ENCODE measurements around the gene GOLGA3.

The GOLGA3 gene

DNA sequence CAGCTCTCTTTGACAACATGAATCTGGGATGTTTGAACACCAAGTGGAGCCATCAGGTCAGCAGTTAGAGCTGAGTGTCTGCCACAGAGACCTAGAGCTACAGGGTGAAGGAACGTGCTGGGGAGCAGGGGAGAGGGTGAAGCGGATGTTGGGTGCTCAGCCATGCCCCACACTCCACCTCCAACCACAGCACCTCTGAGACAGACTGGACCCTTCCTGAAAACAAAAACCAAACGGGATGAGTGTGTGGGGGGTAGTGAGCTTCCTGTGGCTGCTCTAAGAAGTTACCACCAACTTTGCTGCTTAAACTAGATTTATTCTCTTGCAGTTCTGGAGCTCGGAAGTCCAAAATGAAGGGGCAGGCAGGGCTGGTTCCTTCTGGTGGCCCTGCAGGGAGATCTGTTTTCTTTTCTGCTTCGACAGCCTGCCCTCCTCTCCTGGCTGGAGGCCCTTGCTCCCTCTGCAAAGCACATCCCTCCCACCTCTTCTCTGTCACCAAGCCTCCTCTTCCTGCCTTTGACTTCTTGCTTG, 5.6 kb upstream of the GOLGA3 start:
- ChIA-PET CTCF (no interaction called here), POLR2A (interaction anchor here (0.9 kb wide), 1 partner anchor 13 kb away, joined by 3 read pairs; no protein-coding TSS in a partner anchor)
- no peak for DNase-seq (ENCODE audit: extremely low spot score)
- TF ChIP-seq, protein P1, sequence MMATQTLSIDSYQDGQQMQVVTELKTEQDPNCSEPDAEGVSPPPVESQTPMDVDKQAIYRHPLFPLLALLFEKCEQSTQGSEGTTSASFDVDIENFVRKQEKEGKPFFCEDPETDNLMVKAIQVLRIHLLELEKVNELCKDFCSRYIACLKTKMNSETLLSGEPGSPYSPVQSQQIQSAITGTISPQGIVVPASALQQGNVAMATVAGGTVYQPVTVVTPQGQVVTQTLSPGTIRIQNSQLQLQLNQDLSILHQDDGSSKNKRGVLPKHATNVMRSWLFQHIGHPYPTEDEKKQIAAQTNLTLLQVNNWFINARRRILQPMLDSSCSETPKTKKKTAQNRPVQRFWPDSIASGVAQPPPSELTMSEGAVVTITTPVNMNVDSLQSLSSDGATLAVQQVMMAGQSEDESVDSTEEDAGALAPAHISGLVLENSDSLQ (IDR thresholded peaks at IDR 0.05): no peak
- TF ChIP-seq FOXA1 (IDR thresholded peaks at IDR 0.05) (no peak), ARNT (IDR thresholded peaks at IDR 0.05) (no peak), L3MBTL2 (conservative IDR thresholded peaks at IDR 0.05) (no peak), SUZ12 (IDR thresholded peaks at IDR 0.05) (no peak), FOXM1 (IDR thresholded peaks at IDR 0.05; ENCODE audit: borderline replicate concordance) (no peak), TARDBP (IDR thresholded peaks at IDR 0.05) (no peak), HDGF (IDR thresholded peaks at IDR 0.05; ENCODE audit: borderline replicate concordance) (no peak), CTBP1 (IDR thresholded peaks at IDR 0.05; ENCODE audit: borderline replicate concordance) (no peak), ZNF384 (IDR thresholded peaks at IDR 0.05) (no peak), ELF4 (IDR thresholded peaks at IDR 0.05) (no peak)

DNA sequence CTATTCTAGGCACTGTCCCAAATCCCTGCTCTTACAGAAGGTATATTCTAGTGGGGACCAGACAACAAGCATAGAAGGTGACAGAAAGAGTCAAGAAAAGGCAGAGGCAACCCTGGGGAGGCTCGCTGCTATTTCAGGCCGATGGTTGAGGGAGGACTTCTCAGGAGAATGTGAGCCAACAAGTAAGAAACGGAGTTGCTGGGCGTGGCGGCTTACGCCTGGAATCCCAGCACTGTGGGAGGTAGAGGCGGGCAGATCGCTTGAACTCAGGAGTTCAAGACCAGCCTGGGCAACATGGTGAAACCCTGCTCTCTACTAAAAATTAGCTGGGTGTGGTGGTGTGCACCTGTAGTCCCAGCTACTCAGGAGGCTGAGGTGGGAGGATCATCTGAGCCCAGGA, 4.7 kb upstream of the GOLGA3 start:
- POLR2A ChIA-PET: no interaction called here
- CTCF ChIA-PET: no interaction called here
- TF ChIP-seq LEF1 (IDR thresholded peaks at IDR 0.05; ENCODE audit: borderline replicate concordance) (no peak), SUZ12 (IDR thresholded peaks at IDR 0.05) (no peak), FOXM1 (IDR thresholded peaks at IDR 0.05; ENCODE audit: borderline replicate concordance) (no peak), HDGF (IDR thresholded peaks at IDR 0.05; ENCODE audit: borderline replicate concordance) (no peak), CTBP1 (IDR thresholded peaks at IDR 0.05; ENCODE audit: borderline replicate concordance) (no peak), NFRKB (IDR thresholded peaks at IDR 0.05) (no peak), SP1 (IDR thresholded peaks at IDR 0.05) (no peak), ZNF384 (IDR thresholded peaks at IDR 0.05) (no peak), TARDBP (IDR thresholded peaks at IDR 0.05) (no peak), L3MBTL2 (conservative IDR thresholded peaks at IDR 0.05) (no peak), ARNT (IDR thresholded peaks at IDR 0.05) (no peak), FOXK2 (IDR thresholded peaks at IDR 0.05) (no peak), BHLHE40 (IDR thresholded peaks at IDR 0.05; ENCODE audit: borderline replicate concordance) (no peak), ELF4 (IDR thresholded peaks at IDR 0.05) (no peak), FOXA1 (IDR thresholded peaks at IDR 0.05) (no peak)
- TF ChIP-seq, protein P1 (IDR thresholded peaks at IDR 0.05): no peak
- no peak for DNase-seq (ENCODE audit: extremely low spot score)

- POLR2A ChIA-PET: no interaction called here
- no peak for DNase-seq (ENCODE audit: extremely low spot score)
- CTCF ChIA-PET: no interaction called here
- TF ChIP-seq, protein P1 (IDR thresholded peaks at IDR 0.05): no peak
- no peak for TF ChIP-seq FOXM1 (IDR thresholded peaks at IDR 0.05; ENCODE audit: borderline replicate concordance)
Observed at GRCh38 chr12:132831771-132832170, 3.1 kb upstream of the GOLGA3 start.

- CTCF ChIA-PET: no interaction called here
- DNase-seq (ENCODE audit: extremely low spot score): no peak
- POLR2A ChIA-PET: no interaction called here
- no peak for TF ChIP-seq NFRKB (IDR thresholded peaks at IDR 0.05)
- peak; percentile 77 for TF ChIP-seq ZNF384 (IDR thresholded peaks at IDR 0.05)
Observed at GRCh38 chr12:132827763-132828703, 636 bp downstream of the GOLGA3 start.

DNA sequence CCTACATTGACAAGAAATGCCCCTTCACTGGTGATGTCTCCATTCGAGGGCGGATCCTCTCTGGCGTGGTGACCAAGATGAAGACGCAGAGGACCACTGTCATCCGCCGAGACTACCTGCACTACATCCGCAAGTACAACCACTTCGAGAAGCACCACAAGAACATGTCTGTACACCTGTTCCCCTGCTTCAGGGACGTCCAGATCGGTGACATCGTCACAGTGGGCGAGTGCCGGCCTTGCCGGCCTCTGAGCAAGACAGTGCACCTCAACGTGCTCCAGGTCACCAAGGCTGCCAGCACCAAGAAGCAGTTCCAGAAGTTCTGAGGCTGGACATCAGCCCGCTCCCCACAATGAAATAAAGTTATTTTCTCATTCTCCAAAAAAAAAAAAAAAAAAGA, 2.8 kb downstream of the GOLGA3 start:
- TF ChIP-seq NFRKB (IDR thresholded peaks at IDR 0.05) (no peak), HDGF (IDR thresholded peaks at IDR 0.05; ENCODE audit: borderline replicate concordance) (no peak), SP1 (IDR thresholded peaks at IDR 0.05) (no peak), LEF1 (IDR thresholded peaks at IDR 0.05; ENCODE audit: borderline replicate concordance) (no peak), SUZ12 (IDR thresholded peaks at IDR 0.05) (no peak)
- ChIA-PET POLR2A (no interaction called here), CTCF (no interaction called here)
- no peak for DNase-seq (ENCODE audit: extremely low spot score)

DNA sequence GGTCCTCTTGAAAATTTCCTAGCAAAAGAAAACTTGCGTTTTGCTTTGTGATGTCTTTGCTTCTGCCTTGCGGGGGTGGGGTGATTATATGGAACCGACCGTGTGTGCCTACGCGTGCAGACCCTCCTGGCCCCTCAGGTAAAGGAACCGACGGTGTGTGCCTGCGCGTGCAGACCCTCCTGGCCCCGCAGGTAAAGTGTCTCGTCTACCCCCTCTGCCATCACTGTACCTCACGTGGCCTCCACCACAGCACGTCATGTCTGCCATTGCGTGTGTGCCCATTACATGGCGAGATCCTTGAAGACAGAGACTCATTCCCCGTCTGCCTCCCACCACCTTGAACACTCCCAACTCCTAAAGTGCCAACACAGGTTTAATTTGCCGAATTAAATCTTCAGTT, 3.6 kb downstream of the GOLGA3 start:
- POLR2A ChIA-PET: no interaction called here
- TF ChIP-seq, protein P1 (IDR thresholded peaks at IDR 0.05): no peak
- no peak for TF ChIP-seq TARDBP (IDR thresholded peaks at IDR 0.05)
- no peak for TF ChIP-seq ELF4 (IDR thresholded peaks at IDR 0.05)
- no peak for TF ChIP-seq SP1 (IDR thresholded peaks at IDR 0.05)
- no peak for TF ChIP-seq NFRKB (IDR thresholded peaks at IDR 0.05)
- TF ChIP-seq BHLHE40 (IDR thresholded peaks at IDR 0.05; ENCODE audit: borderline replicate concordance): no peak
- TF ChIP-seq ZNF384 (IDR thresholded peaks at IDR 0.05): no peak
- no peak for TF ChIP-seq LEF1 (IDR thresholded peaks at IDR 0.05; ENCODE audit: borderline replicate concordance)
- TF ChIP-seq ARNT (IDR thresholded peaks at IDR 0.05): no peak
- no peak for TF ChIP-seq FOXM1 (IDR thresholded peaks at IDR 0.05; ENCODE audit: borderline replicate concordance)
- TF ChIP-seq HDGF (IDR thresholded peaks at IDR 0.05; ENCODE audit: borderline replicate concordance): no peak
- no peak for TF ChIP-seq SUZ12 (IDR thresholded peaks at IDR 0.05)
- TF ChIP-seq FOXK2 (IDR thresholded peaks at IDR 0.05): no peak
- TF ChIP-seq FOXA1 (IDR thresholded peaks at IDR 0.05): no peak
- no peak for DNase-seq (ENCODE audit: extremely low spot score)
- CTCF ChIA-PET: no interaction called here

Data from HEK293T (cell line).